BLaER1 (cell line): ENCODE measurements around the gene GNAS.
A peak's percentile ranks its signal among the peaks of the same experiment; 100 is the strongest.

Experiments used
- H3K27ac ChIP-seq: shearing (Covaris generic); formaldehyde crosslinking; 2 replicates; pipeline ENCODE4 v1.8.1; 2022
- H3K27me3 ChIP-seq: shearing (Covaris generic); formaldehyde crosslinking; 2 replicates; pipeline ENCODE4 v1.8.1; 2022
- H3K36me3 ChIP-seq: shearing (Covaris generic); formaldehyde crosslinking; 2 replicates; pipeline ENCODE4 v1.8.1; 2022
- H3K4me1 ChIP-seq: shearing (Covaris generic); formaldehyde crosslinking; 2 replicates; pipeline ENCODE4 v1.8.1; 2022
- H3K4me2 ChIP-seq: shearing (Covaris generic); formaldehyde crosslinking; 2 replicates; pipeline ENCODE4 v1.8.1; 2022
- H3K4me3 ChIP-seq: shearing (Covaris generic); formaldehyde crosslinking; 2 replicates; pipeline ENCODE4 v1.8.1; 2022
- H3K9ac ChIP-seq: shearing (Covaris generic); formaldehyde crosslinking; 2 replicates; pipeline ENCODE4 v1.8.1; 2022
- H3K9me3 ChIP-seq: shearing (Covaris generic); formaldehyde crosslinking; 2 replicates; pipeline ENCODE4 v1.8.1; 2022
- H4K20me1 ChIP-seq: shearing (Covaris generic); formaldehyde crosslinking; 2 replicates; pipeline ENCODE4 v1.8.1; 2022
- Cebpa-rat ChIP-seq: shearing (Covaris generic); IDR thresholded peaks from 2 replicates; pipeline ENCODE4 v1.8.1; 2022

Gene GNAS

DNA sequence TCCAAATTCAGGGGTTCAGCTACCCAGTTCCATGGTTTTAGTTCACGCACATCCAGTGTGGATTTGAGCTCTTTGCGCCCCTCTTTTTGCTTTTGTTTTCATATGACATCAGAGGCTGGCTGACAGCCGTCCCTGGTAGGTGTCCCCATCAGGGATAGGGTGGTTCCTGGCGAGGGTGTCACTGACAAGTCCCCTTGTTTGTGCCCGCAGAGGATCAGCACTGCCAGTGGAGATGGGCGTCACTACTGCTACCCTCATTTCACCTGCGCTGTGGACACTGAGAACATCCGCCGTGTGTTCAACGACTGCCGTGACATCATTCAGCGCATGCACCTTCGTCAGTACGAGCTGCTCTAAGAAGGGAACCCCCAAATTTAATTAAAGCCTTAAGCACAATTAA, 58.0 kb downstream of the GNAS start:
- H3K4me1 ChIP-seq = peaks cover 71% of the 10 kb centered on the region
- H3K4me3 ChIP-seq = no peak overlapping the region
- no peaks in the 10 kb centered on the region for H3K9me3 ChIP-seq
- H3K36me3 ChIP-seq = peaks cover 58% of the 10 kb centered on the region
- H3K4me2 ChIP-seq = peak overlapping the region; percentile 92
- H3K9ac ChIP-seq = no peak overlapping the region
- H3K27me3 ChIP-seq = no peaks in the 10 kb centered on the region
- TF ChIP-seq Cebpa-rat = no peak
- no peaks in the 10 kb centered on the region; the same call in 1 of the 2 replicates for H4K20me1 ChIP-seq
- peak overlapping the region; percentile 95 for H3K27ac ChIP-seq

DNA sequence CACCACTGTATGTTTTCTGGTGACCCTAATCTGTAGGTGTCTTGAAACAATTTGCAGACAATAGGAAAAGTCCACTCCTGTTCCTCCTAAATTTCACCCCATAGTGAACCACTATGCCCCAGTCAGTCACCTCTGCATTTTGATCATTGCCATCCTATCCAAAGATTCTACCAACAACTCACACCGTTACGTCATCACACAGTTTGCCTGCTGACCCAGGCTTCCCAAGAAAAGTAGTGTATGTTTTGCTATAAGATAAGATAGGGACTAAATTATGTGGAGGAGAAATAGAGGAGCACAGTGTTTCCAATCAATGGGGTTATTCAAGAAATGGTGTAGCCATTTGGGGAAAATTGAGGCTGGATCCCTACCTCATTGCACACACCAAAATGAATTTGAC, 58.8 kb downstream of the GNAS start:
- no peak for TF ChIP-seq Cebpa-rat
- H3K9ac ChIP-seq = no peak overlapping the region
- H3K27ac ChIP-seq = no peak overlapping the region
- H3K27me3 ChIP-seq = no peaks in the 10 kb centered on the region
- no peak overlapping the region for H3K4me2 ChIP-seq
- H3K4me3 ChIP-seq = no peak overlapping the region
- peaks cover 50% of the 10 kb centered on the region for H3K36me3 ChIP-seq
- no peaks in the 10 kb centered on the region for H4K20me1 ChIP-seq
- H3K4me1 ChIP-seq = peaks cover 70% of the 10 kb centered on the region
- no peaks in the 10 kb centered on the region for H3K9me3 ChIP-seq

DNA sequence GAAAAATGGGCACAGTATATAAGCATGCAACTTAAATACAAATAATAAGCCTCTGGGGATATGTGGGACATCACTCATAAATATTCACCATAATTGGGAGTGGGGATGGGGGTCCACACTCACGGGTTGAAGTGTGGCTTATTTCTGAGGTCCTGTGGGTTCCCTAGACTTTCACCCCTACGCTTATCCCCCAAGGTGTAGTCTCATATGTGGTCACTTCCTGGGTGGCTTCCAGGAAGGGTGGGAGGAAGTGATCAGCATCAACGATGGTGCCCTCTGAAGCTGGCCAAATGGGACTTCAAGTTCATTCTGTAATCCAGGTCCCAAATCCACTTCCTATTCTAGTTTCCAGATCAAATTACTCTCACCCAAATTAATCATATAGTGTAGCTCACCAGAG, 59.5 kb downstream of the GNAS start:
- no peak for TF ChIP-seq Cebpa-rat
- H3K4me2 ChIP-seq = peak overlapping the region; percentile 1; the same call in 1 of the 2 replicates

DNA sequence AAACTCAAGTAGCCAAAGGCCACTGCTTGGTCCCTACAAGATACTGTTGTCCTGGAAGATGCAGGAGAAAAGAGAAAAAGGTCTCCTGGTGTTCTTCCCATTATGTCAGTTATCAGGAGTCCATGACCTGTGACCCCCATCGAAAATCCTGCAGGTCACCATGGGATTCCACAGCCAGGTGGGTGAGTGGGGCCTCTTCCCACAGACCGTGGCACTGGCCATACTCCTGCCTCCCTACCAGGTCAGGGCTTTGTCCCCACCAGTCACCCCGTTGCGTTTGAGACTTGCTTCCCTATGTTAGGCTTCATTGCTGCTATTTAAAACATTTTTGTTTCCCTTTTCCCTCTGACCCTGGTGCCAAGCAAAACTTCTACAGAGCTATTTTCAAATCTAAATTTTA, 60.6 kb downstream of the GNAS start:
- H3K36me3 ChIP-seq = peaks cover 40% of the 10 kb centered on the region

More for the DNA sequence above, 59.5 kb downstream of the GNAS start:
- Histone ChIP-seq H3K9ac (no peak overlapping the region), H3K4me1 (peaks cover 64% of the 10 kb centered on the region), H3K4me3 (no peak overlapping the region), H4K20me1 (no peaks in the 10 kb centered on the region), H3K36me3 (peaks cover 43% of the 10 kb centered on the region), H3K27ac (no peak overlapping the region), H3K27me3 (no peaks in the 10 kb centered on the region), H3K9me3 (no peaks in the 10 kb centered on the region)

DNA sequence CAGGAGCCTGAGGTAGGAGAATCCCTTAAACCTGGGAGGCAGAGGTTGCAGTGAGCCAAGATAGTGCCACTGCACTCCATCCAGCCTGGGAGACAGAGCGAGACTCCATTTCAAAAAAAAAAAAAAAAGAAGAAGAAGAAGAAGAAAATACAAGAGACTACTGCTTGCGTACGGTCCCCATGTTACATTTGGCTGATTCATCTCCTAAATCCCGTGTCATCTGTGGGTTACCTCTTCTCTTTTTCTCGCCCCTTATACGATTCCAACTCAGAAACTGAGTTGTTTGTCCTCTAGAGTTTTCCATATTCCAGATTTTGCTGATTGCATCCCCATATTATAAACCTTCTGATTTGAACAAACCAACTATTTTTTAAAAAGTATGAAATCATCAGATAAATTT, 66.1 kb downstream of the GNAS start:
- H3K4me2 ChIP-seq = no peak overlapping the region
- H3K9me3 ChIP-seq = no peaks in the 10 kb centered on the region
- no peak overlapping the region for H3K4me3 ChIP-seq
- no peaks in the 10 kb centered on the region for H3K27me3 ChIP-seq
- peaks cover 14% of the 10 kb centered on the region for H3K4me1 ChIP-seq
- TF ChIP-seq Cebpa-rat = no peak
- H4K20me1 ChIP-seq = no peaks in the 10 kb centered on the region
- H3K9ac ChIP-seq = no peak overlapping the region
- H3K27ac ChIP-seq = no peak overlapping the region
- H3K36me3 ChIP-seq = no peaks in the 10 kb centered on the region

More for the DNA sequence above, 60.6 kb downstream of the GNAS start:
- no peaks in the 10 kb centered on the region for H3K9me3 ChIP-seq
- no peak overlapping the region for H3K27ac ChIP-seq
- no peak for TF ChIP-seq Cebpa-rat
- H3K27me3 ChIP-seq = no peaks in the 10 kb centered on the region
- H3K9ac ChIP-seq = no peak overlapping the region
- no peak overlapping the region for H3K4me2 ChIP-seq
- H4K20me1 ChIP-seq = no peaks in the 10 kb centered on the region
- H3K4me3 ChIP-seq = no peak overlapping the region
- H3K4me1 ChIP-seq = peaks cover 59% of the 10 kb centered on the region

DNA sequence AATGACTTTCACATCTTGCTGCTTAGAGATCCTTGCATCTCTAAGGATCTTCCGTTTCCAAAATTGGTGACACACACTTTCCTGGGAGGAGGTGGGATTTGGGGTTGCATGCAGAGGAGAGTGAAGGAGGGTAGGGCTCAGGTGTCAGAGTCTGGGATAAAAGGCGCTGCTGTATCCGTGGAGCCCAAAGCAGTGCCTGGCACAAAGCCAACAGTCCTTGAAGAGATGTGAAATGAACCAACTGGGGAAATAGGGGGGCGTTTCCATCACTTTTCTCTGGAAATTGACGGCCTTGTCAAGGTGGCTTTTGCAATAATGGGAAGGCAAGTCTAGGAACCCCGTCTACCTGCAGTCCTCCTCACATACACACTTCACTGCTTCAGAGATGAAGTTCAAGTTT, 69.0 kb downstream of the GNAS start:
- Histone ChIP-seq H3K4me2 (no peak overlapping the region), H3K9ac (no peak overlapping the region), H3K27ac (no peak overlapping the region), H3K36me3 (no peaks in the 10 kb centered on the region), H3K27me3 (no peaks in the 10 kb centered on the region), H3K4me1 (peaks cover 15% of the 10 kb centered on the region), H4K20me1 (no peaks in the 10 kb centered on the region), H3K9me3 (no peaks in the 10 kb centered on the region), H3K4me3 (no peak overlapping the region)
- TF ChIP-seq Cebpa-rat = no peak

DNA sequence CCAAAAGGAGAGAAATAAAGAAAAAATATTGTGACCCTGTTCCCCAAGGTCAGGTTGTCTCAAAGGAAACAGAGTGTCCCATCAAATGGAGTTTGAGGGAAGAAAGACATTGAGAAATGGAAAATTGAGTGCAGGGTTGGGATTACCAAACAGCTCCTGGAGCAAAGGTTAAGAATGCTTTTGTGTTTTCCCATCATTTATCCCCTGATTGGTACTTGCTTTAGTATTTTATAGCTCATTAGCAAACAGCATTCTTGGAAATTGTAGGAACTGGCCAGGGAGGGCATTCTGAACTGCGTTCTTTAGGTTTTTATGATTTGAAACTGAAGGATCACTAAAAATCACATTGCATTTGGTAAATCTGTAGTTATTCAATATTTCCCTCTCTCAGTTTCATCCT, 69.5 kb downstream of the GNAS start:
- H3K27me3 ChIP-seq = no peaks in the 10 kb centered on the region
- H3K9me3 ChIP-seq = no peaks in the 10 kb centered on the region
- H3K4me2 ChIP-seq = no peak overlapping the region
- peaks cover 19% of the 10 kb centered on the region for H3K4me1 ChIP-seq
- TF ChIP-seq Cebpa-rat = no peak
- no peak overlapping the region for H3K27ac ChIP-seq
- H3K36me3 ChIP-seq = no peaks in the 10 kb centered on the region
- no peak overlapping the region for H3K4me3 ChIP-seq
- no peak overlapping the region for H3K9ac ChIP-seq
- H4K20me1 ChIP-seq = no peaks in the 10 kb centered on the region

DNA sequence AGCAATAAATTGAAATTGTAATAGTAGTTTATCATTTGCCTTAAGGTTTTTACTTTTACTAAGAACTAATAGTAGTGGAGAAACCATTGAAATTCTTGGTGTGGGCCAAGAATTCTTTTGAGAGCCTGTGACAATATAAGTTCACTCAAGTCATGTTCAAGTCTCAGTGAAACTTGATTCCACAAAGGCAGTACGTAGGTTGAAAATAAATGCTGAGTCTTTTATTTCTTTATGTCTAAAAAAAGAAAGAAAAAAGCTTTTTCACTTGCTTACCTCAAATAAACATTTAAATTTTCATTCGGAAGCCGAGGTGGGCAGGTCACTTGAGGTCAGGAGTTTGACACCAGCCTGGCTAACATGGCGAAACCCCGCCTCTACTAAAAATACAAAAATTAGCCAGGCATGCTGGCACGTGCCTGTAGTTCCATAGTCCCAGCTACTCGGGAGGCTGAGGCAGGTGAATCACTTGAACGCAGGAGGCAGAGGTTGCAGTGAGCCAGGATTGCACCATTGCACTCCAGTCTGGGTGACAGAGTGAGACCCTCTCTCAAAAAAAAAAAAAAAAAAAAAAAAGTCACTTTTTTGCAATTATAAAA, 70.7 kb downstream of the GNAS start:
- Histone ChIP-seq H3K4me1 (peaks cover 26% of the 10 kb centered on the region), H3K27me3 (no peaks in the 10 kb centered on the region), H3K4me3 (no peak overlapping the region), H3K4me2 (no peak overlapping the region), H3K27ac (no peak overlapping the region), H3K9ac (no peak overlapping the region), H3K9me3 (no peaks in the 10 kb centered on the region), H4K20me1 (no peaks in the 10 kb centered on the region), H3K36me3 (no peaks in the 10 kb centered on the region)
- TF ChIP-seq Cebpa-rat = no peak

DNA sequence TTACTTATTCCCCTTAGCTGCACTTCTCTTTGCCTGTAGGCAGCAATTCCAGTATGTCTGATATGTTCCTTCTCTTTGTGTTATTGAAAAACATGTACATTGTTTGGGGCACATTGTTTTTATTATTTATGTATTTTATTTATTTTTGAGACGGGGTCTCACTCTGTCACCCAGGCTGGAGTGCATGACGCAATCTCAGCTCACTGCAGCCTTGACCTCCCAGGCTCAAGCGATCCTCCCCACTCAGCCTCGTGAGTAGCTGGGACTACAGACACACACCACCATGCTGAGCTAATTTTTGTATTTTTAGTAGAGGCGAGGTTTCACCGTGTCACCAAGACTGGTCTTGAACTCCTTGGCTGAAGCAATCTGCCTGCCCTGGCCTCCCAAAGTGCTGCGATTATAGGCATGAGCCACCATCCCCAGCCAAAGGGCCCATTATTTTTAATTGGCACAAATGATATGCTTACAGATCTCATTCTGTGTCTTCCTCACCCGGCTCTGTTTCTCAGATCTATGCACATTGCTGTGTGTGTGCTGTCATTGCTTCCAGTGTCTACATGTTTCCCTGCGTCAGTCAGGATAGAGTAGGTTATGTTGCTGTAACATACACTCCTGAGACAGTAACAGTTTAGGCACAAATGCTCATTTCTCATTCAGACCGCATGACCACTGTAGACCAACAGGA, 74.4 kb downstream of the GNAS start:
- H3K27me3 ChIP-seq = no peaks in the 10 kb centered on the region

DNA sequence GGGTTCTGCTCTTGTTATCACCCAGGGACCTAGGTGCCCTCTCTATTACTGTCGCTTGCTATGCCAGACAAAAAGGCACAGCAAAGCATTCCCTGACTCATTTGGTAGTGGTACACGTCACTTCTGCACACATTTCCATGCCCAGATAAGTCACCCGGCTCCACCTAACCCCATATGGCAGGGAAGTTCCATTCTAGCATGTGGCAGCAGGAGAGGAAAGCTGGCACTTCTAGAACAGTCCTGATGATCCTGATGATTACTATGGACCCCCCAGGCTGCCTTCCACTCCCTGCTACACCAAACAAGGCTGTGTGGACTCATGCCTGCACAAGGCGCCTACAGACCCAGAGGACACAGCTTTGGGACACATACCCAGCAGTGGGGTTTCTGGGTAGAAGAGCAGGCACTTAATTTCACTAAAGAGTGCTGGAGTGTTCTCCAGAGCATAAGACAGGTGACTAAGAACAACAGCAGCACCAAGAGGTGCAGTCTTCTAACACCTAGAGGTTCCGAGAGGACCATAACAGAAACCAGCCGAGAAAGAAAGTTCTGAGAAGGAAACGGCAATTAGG, 75.1 kb downstream of the GNAS start:
- Histone ChIP-seq H3K9me3 (no peaks in the 10 kb centered on the region), H3K27ac (no peak overlapping the region), H3K4me3 (no peak overlapping the region), H3K4me1 (peaks cover 26% of the 10 kb centered on the region), H3K9ac (no peak overlapping the region), H3K36me3 (no peaks in the 10 kb centered on the region), H3K27me3 (no peaks in the 10 kb centered on the region), H4K20me1 (no peaks in the 10 kb centered on the region), H3K4me2 (peak overlapping the region; percentile 47; the same call in 1 of the 2 replicates)
- no peak for TF ChIP-seq Cebpa-rat

More for the DNA sequence above, 74.4 kb downstream of the GNAS start:
- Histone ChIP-seq H3K9ac (peak overlapping the region; percentile 40; the same call in 1 of the 2 replicates), H3K4me3 (no peak overlapping the region), H3K4me1 (peaks cover 26% of the 10 kb centered on the region), H3K4me2 (peak overlapping the region; percentile 47), H3K27ac (peak overlapping the region; percentile 47; the same call in 1 of the 2 replicates), H4K20me1 (no peaks in the 10 kb centered on the region), H3K9me3 (no peaks in the 10 kb centered on the region), H3K36me3 (no peaks in the 10 kb centered on the region)
- TF ChIP-seq Cebpa-rat = no peak
